HFFc6 (cell line): ENCODE data around the gene ITPRID1. TPM values are rescaled to one million over a fixed set of nuclear protein-coding genes. Genes with fewer than 3 reads are reported as not detected.

Experiments
- DNase-seq: peaks from one replicate; pipeline ENCODE4 v3.0.0-alpha.2; 2018
- H3K27ac Mint-ChIP-seq: 2 replicates; pipeline ENCODE4 v1.8.0; 2020; ENCODE audit warnings: mild to moderate bottlenecking, mixed read lengths
- H3K27me3 Mint-ChIP-seq: 2 replicates; pipeline ENCODE4 v1.8.0; 2021; ENCODE audit warnings: mild to moderate bottlenecking, moderate library complexity, mixed read lengths; ENCODE audit not compliant: insufficient read depth
- H3K36me3 Mint-ChIP-seq: 2 replicates; pipeline ENCODE4 v1.8.0; 2021; ENCODE audit warnings: low read depth, mixed read lengths
- H3K4me1 Mint-ChIP-seq: 2 replicates; pipeline ENCODE4 v1.8.0; 2020; ENCODE audit warnings: low read depth, mixed read lengths
- H3K4me3 Mint-ChIP-seq: 2 replicates; pipeline ENCODE4 v1.8.0; 2020; ENCODE audit warnings: mild to moderate bottlenecking, moderate library complexity, mixed read lengths
- H3K9me3 Mint-ChIP-seq: 2 replicates; pipeline ENCODE4 v1.8.0; 2020; ENCODE audit warnings: mild to moderate bottlenecking, mixed read lengths
- CTCF ChIP-seq: fragments of 200-600 bp; sonication (generic); IDR thresholded peaks from 2 replicates; pipeline ENCODE4 v1.5.0; 2021; ENCODE audit warnings: antibody characterized with exemption, mild to moderate bottlenecking
- total RNA-seq, 6 experiments: library from RNA; stranded (reverse); fragmentation: NEBNext Ultra II Directional; extraction: Animal tissue kit (Norgen Biotek cat#: 25700); gene quantifications; 2 replicates in 1 of 6; 3 replicates in 5 of 6; pipeline ENCODE4 v1.2.3, GENCODE V29; 2021

Gene ITPRID1
- total RNA-seq, 6 experiments from 2014 or later, result not detected

- no peak overlapping the region for H3K27ac Mint-ChIP-seq
- H3K27me3 Mint-ChIP-seq, result no peaks in the 10 kb centered on the region; the same call in 1 of the 2 replicates
- no peaks in the 10 kb centered on the region for H3K36me3 Mint-ChIP-seq
- no peak for TF ChIP-seq CTCF
- H3K4me1 Mint-ChIP-seq, result no peaks in the 10 kb centered on the region
- peaks cover 32% of the 10 kb centered on the region for H3K9me3 Mint-ChIP-seq
- no peak overlapping the region for H3K4me3 Mint-ChIP-seq
- DNase-seq, result no peak
Measured at GRCh38 chr7:31476073-31476745, 37.7 kb upstream of the ITPRID1 start.

- no peak overlapping the region for H3K4me3 Mint-ChIP-seq
- H3K9me3 Mint-ChIP-seq, result peaks cover 32% of the 10 kb centered on the region
- H3K4me1 Mint-ChIP-seq, result no peaks in the 10 kb centered on the region
- DNase-seq, result no peak
- no peaks in the 10 kb centered on the region; the same call in 1 of the 2 replicates for H3K27me3 Mint-ChIP-seq
- H3K36me3 Mint-ChIP-seq, result no peaks in the 10 kb centered on the region
- TF ChIP-seq CTCF, result no peak
- H3K27ac Mint-ChIP-seq, result no peak overlapping the region
Measured at GRCh38 chr7:31476941-31477677, 36.8 kb upstream of the ITPRID1 start.

- Mint-ChIP-seq H3K9me3 (peaks cover 40% of the 10 kb centered on the region), H3K27ac (no peak overlapping the region), H3K4me3 (no peak overlapping the region), H3K27me3 (no peaks in the 10 kb centered on the region; the same call in 1 of the 2 replicates), H3K36me3 (no peaks in the 10 kb centered on the region), H3K4me1 (no peaks in the 10 kb centered on the region)
- no peak for TF ChIP-seq CTCF
- no peak for DNase-seq
Measured at GRCh38 chr7:31478018-31478417, 35.9 kb upstream of the ITPRID1 start.

GRCh38 chr7:31478721-31479120 is 35.2 kb upstream of the ITPRID1 start:
- peaks cover 36% of the 10 kb centered on the region for H3K9me3 Mint-ChIP-seq

GRCh38 chr7:31487071-31487470 is 26.8 kb upstream of the ITPRID1 start:
- no peaks in the 10 kb centered on the region; the same call in 1 of the 2 replicates for H3K27me3 Mint-ChIP-seq
- H3K36me3 Mint-ChIP-seq, result no peaks in the 10 kb centered on the region
- no peak for DNase-seq
- H3K27ac Mint-ChIP-seq, result no peak overlapping the region
- no peak overlapping the region for H3K4me3 Mint-ChIP-seq
- peaks cover 27% of the 10 kb centered on the region for H3K9me3 Mint-ChIP-seq
- H3K4me1 Mint-ChIP-seq, result no peaks in the 10 kb centered on the region
- TF ChIP-seq CTCF, result no peak

More at GRCh38 chr7:31478721-31479120, 35.2 kb upstream of the ITPRID1 start:
- TF ChIP-seq CTCF, result no peak
- H3K27me3 Mint-ChIP-seq, result no peaks in the 10 kb centered on the region; the same call in 1 of the 2 replicates
- DNase-seq, result no peak
- no peak overlapping the region for H3K4me3 Mint-ChIP-seq
- no peaks in the 10 kb centered on the region for H3K36me3 Mint-ChIP-seq
- no peak overlapping the region for H3K27ac Mint-ChIP-seq
- no peaks in the 10 kb centered on the region for H3K4me1 Mint-ChIP-seq
